ENCODE measurements around the gene SLC35A5.

SLC35A5 gene

DNA sequence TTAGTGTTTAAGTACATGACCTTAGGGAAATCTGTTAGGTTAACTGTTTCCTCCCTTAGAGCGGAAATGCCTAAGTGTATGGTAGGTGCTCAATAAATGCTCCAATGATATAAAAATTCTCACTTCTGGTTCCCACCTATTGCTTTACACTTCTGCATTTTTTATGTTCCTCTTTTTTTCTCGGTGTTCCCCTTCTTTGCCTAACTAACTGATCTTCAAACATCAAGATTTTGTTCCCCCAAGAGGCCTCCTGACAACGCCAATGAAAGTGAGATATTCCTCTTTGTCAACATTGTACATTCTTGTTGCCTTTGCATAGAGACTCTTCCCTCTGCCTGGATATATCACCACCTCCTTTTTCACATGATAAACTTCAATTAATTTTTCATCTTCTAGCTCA, 17.4 kb downstream of the SLC35A5 start:
- no peak for DNase-seq

DNA sequence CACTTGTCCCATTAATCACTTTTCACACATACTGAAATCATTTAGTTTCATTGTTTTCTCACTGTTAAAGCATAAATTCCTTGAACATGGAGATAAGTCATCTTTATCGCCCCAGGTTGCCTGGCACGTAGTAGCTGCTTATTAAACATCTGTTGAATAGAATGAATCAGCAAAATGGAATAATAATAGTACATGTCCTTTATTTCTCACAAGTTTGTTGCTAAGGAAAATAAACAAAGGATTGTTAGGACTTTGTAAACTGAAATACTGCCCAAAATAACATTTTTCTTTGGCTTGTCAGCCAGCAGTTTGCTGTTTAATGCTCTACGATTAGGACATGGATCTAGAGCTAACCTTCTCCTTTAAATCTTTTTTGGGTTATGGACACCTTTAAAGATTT, 17.9 kb downstream of the SLC35A5 start:
- no peak for DNase-seq

DNA sequence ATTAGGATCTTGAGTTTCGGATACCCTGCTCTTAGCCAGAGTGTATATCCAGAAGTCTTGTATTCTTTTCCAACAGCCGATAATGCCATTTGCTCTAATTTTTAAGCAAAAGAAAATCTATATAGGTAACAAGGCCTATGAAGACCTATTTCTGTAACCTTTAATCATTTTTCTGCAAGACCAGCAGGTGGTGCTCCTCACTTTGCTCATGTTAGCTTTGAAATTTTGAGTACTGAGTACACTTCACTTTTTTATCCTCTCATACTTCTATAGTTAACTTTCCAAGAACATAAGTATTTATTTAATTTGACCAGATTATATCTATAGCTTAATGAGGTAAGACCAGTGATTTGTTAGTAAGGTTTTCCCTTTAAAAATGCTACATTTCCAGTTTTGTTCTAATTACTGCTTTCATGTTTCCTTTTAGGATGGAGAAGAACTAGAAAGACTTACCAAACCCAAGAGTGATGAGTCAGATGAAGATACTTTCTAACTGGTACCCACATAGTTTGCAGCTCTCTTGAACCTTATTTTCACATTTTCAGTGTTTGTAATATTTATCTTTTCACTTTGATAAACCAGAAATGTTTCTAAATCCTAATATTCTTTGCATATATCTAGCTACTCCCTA, 20.5 kb downstream of the SLC35A5 start:
- no peak for DNase-seq

DNA sequence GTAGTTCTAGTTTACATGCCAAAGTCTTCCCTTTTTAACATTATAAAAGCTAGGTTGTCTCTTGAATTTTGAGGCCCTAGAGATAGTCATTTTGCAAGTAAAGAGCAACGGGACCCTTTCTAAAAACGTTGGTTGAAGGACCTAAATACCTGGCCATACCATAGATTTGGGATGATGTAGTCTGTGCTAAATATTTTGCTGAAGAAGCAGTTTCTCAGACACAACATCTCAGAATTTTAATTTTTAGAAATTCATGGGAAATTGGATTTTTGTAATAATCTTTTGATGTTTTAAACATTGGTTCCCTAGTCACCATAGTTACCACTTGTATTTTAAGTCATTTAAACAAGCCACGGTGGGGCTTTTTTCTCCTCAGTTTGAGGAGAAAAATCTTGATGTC, 21.3 kb downstream of the SLC35A5 start:
- DNase-seq, result no peak

DNA sequence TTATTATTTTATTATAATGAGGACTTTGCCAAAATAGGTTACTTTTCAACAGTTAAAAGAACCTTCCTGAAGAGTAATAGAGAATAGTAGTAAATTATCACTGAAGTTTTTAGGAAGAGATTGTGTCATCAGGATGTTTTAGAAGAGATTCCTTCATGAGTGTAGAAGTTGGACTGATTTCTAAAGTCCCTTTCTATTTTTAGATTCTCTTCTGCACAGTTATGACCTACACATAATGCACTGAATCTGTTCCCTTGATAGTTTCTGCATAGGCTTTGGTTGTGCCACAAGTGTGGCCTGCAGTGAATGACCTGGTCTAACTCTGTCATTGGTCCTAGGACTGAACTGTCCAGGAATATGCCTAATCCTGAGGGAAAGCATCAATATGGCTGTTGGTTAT, 23.9 kb downstream of the SLC35A5 start:
- DNase-seq, result no peak

DNA sequence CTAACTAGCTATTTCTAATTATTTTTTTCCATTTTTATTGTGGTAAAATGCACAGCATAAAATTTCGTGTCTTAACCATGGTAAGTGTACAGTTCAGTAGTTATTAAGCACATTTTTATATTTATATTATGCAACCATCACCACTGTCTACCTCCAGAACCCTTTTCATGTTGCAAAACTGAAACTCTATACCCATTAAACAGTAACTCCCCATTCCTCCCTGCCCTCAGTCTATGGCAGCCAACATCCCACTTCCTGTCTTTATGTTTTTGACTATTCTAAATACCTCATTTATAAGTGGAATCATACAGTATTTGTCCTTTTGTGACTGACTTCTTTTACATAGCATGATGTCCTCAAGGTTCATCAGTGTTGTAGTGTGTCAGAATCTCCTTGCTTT, 25.5 kb downstream of the SLC35A5 start:
- no peak for DNase-seq

DNA sequence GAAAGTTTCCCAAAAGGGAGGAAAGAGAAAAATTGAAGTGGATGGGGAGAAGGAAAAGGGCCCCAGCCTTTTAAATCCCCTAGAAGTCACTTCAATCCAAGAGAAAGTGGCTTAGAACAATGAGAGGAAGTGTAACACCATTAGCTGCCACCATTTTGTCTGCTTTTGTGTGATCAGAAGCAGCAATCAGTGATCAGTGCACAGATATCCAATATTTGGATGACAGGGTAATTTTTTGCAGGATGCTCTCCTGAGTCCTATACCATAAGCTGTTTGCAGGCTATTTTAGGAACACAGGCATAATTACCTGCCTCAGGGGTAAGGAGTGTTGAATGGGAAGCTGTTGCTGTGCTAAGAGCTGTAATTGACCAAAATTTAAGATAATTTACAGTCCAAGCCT, 31.4 kb downstream of the SLC35A5 start:
- DNase-seq, result no peak

DNA sequence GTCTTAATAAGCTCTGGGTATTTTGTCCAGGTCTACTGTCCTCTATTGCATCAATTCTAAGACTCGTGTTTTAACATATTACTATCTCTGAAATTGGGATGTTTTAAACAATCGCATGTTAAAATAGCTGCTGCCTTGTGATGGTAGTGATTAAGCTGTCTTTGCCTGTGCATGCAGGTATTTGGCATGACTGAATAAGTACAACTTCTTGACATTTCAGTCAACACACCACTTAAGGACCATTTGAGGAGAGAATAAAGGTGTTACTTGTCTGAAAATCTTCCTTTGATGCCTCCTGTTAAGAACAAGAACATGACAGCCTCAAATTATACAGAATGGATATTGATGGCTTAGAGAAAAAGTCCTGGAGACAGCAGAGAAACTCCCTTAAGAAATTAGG, 33.0 kb downstream of the SLC35A5 start:
- DNase-seq, result no peak

DNA sequence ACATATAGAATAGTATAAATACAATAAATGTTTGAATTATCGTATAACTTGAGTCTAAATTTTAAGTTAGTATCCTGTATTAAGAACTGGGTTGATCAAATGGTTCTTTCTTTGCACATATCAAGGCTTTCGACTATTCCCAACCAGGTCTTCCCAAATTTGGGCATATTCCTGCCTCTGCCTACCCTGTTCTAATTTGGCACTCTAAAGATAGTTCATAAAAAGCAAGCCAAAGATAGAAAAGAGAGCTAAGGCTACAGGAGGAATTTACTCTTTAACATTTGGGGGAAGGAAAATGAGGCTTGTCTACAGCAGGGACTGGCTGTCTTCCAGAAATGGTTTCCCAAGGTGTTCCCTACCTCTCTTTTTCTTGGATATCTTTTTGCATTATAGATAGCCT, 36.1 kb downstream of the SLC35A5 start:
- DNase-seq, result no peak

DNA sequence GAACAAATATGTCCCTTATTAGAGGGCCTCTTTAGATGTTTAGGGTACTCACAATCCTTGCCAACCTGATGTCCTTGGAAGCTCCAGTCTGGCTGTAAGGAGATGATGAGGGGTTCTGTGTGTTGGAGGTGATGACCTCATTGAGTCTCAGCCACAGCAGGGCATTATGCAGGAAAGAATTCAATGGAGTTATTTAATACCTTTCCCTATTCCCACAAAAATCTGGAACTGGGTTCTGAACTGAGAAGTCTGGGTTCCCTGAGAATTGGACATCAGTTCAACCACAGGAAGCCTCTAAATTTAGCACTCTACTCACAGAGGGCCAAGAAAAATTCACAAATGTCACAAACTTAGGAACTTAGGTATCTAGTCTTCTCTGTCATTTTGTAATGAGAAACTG, 36.9 kb downstream of the SLC35A5 start:
- DNase-seq, result no peak

DNA sequence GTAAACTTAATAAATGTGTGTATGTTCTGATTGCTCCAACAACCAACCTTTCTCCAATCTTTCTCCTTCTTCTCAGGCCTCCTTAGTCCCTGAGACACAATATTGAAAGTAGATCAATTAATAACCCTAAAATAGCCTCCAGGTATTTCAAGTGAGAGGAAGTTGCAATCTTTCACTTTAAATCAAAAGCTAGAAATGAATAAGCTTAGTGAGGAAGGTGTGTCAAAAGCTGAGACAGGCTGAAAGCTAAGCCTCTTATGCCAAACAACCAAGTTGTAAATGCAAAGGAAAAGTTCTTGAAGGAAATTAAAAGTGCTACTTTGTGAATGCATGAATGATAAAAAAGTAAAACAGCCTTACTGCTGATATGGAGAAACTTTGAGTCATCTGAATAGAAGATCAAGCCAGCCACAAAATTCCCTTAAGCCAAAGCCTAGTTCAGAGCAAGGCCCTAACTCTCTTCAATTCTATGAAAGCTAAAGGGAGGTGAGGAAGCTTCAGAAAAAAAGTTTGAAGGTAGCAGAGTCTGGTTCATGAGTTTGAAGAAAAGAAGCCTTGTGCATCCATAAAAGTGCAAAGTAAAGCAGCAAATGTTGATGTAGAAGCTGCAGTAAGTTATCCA, 40.5 kb downstream of the SLC35A5 start:
- DNase-seq, result no peak

DNA sequence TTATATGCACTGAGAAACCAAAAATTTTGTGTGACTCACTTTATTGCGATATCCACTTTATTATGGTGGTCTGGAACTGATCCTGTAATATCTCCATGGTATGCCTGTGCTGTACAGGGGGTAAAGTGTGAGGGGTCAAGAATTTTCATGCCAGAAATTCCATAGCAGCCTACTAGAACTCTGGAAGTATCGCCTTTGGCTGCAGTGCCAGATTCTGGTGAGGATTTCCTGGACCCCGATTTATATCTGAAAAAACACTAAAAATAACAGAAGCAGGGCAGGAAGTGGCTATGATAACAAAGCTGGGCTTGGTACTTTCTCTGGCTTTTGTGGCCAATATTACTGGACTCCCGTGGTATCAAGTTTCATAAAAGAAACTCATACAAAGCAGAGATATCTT, 42.7 kb downstream of the SLC35A5 start:
- no peak for DNase-seq

DNA sequence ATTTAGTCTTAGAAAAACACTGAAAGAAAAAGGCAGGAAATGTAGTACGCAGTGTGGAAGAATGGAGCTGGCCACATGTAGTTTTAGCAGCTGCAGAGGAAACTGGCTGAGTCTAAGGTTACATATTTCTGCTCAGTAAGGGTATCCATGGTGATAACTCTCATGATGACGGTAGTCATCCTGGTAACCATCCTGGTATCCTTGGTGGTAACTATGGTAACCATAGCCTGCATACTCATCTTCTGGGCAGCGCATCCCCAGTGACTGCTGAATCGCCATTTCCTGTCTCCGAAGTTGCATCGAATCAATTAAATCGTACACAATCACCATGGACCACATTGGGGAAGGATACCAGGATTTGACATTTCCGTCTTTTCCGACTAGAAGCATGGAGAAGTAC, 43.4 kb downstream of the SLC35A5 start:
- no peak for DNase-seq

DNA sequence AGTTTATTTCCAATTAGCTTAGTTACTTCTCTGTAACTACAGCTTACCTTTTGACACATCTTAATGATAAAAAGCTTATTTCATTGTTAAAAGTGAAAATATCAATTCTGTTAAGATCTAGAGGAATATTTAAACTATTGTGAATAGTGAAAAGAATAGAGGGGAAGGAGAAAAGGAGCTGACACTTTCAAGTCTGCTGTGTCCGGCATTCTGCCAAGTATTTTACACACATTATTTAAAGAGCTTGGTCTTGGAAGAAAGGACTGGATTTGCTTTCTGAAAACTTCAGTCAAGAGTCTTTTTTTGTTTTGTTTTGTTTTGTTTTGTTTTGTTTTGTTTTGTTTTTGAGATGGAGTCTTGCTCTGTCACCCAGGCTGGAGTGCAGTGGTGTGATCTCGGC, 44.3 kb downstream of the SLC35A5 start:
- DNase-seq, result no peak

DNA sequence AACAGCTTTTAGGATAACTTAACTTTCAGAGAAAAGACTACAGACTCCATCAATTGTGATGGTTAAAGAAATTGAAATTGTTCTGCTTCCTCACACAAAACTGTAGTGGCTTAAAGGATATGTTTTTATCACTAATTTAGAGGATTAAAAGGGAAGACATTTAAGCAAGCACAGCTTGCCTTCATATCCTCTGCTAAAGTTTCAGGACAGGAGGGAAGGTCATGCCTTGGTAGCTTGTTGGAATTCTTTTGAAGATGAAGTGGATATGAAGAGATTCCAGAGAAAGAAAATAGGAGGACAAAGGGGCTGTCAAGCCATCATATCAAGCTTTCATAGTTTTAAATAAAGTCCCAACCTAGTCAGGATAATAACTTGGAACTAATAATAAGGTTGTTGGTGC, 46.0 kb downstream of the SLC35A5 start:
- DNase-seq, result no peak

DNA sequence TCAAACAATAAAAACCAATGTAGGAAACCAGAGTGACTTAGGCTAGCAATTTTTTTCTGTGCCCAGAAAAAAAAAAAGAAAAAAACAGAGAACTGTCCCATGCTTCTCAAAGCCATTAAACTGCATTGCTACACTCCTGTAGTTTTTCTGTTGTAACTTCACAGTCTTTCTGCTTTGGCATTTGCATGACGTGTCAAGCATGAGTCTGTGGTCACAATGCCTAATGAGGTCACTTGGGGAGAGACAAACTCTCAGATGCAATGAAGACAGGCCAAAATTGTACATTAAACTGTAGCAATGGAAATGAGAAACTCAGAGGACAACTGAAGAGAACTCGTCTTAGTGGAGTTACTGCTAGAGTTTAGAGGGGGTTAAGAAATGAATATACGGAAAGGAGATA, 48.3 kb downstream of the SLC35A5 start:
- DNase-seq, result no peak

DNA sequence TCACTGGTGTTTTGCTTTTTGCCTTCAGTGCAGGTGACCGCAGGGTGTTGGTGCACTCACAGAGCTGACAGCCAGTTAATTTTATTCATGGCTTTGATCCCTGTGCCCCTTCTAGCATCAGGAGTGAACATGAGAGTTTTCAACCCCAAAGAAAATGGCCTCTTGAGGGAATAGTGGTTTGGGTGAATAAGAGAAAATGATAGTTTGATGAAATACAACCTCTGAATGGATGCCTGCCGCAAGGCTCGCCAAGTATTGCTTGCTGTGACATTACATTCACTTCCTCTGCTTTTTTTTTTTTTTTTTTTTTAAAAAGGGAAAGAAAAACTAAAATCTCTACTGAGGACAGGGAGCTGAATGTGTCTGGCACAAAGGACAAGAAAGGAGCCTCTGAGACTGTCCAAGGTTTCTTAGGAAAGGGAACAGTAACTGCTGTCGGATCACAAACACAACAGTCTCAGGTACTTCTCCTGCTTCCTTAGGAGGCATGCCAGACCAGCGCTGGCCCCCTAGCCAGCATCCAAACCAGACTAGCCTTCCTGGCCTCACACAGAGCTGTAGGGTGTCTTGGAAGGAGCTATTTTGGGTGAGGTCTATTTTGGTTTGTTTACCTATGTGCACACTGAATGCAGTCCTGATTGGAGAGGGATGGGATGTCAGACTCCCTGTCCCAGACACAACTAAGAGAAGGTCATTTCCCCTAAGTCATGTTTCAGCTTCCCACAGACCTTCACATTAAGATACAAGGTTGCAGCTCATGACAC, 50.1 kb downstream of the SLC35A5 start:
- DNase-seq, result no peak

DNA sequence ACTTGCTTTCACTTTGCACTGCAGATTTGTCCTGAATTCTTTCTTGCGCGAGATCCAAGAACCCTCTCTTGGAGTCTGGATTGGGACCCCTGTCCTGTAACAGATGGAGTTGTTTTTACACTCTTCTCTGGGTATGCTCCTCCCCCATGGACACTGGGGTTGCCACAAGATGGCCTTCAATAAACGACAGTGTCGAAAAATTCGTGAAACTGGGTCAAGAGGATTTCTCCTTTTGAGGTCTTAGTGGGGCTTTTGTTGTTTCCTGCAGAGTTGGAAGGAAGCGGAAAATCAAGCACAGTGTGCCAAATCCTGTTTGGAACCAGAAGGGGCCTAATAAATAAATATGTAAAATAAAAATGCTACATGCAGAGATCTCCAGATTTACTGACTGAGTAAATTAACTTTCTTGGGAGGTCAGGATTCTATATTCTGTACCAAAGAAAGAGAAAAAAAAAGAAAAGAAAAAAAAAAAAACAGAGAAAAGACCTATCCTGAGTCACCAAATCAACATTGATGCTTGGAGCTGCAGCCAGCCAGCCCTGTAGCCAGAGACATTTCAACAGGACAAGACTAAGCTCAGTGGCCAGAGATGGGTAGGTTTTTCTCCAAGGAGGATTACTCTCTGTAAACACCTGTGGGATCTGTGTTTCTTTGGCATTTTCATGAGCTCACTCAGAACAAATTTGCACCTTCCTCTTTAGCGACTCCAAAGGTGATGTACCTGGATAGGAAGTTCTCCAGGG, 54.3 kb downstream of the SLC35A5 start:
- no peak for DNase-seq

DNA sequence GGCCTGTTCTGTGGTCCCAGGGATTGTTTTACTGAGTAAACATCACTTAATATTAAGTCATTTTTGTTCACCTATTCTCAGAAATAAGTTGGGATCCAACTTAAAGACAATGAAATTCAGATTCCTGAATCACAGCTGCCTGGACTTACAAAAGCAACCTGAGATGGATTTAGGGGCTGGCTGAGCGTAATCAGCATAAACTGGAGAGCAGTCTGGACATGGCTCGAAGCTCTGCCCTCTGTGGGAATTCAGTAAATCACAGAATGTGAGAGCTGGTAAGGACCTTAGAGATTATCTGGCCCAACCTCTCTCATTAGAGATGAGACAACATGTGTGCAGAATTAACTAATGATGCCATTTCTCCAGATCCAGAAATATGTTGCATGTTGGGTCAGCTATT, 55.4 kb downstream of the SLC35A5 start:
- DNase-seq, result no peak

DNA sequence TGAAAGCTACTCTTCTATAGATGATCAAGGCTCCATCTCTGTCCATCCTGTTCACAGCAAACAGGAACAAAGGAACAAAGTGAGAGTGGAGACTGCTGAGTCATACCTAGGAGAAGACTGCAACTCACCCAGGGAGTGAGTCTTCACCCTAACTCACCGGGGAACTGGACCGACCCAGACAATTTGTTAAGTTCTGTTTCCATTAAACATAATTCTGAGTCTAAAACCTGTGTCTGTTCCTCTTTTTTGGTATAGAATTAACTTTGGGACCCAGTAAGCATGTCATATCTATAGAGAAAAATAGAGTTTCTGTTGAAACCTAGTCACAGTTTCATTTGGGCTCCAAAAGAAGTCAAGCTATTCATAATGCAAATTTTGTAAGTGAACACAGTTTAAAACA, 57.5 kb downstream of the SLC35A5 start:
- DNase-seq, result no peak

DNA sequence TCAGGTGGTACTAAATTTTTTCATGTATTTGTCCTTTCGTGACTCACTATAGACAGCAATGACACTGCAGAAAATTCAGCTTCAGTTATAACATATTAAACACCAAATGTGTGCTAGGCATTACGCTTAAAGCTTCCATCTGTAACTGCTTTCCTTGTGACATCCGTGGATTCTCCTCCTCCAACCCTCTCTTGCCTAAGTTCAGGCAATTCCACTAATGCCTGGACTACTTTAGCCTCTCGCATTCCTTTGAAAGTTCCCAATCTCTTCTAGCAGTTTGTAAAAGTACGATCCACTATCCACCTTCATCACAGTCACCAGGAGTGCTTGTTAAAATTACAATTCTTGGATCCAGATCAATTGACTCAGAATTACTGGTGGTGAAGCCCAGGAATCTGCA, 61.4 kb downstream of the SLC35A5 start:
- no peak for DNase-seq

DNA sequence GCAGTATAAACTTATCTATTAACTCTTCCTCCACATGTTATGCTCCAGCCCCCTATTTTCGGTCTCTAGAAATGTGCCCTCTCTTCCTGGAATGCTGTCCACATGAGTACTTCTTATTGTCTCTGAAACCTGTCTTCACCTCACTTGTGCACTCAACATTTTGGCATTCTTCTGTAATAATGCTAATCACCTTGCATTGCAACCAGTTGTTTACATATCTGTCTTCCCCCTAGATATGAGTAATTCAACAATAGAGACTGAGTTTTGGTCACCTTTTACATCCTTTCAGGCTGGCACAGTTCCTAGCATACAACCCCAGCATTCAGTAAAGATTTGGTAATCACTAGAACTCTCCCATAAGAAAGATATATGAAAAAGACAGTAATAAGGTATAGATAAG, 61.9 kb downstream of the SLC35A5 start:
- no peak for DNase-seq

DNA sequence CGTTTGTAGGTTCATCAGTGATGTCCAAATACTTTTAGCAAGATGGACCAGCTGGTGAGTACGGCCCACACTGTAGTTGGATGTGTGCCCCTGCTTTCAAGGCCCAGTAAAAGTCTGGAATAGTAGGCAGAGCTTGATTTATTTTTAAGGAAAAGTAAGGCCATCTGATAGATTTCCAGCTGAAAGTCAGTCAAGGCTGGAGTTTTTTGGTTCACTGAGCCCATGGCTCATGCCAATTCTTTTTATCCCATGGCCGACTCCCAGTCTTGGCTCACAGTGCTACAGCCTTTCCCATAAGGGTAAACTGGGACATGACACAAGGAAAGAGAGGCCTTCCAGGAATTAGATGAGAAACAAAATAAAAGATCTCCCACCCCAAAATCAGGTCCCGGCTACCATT, 65.6 kb downstream of the SLC35A5 start:
- no peak for DNase-seq

DNA sequence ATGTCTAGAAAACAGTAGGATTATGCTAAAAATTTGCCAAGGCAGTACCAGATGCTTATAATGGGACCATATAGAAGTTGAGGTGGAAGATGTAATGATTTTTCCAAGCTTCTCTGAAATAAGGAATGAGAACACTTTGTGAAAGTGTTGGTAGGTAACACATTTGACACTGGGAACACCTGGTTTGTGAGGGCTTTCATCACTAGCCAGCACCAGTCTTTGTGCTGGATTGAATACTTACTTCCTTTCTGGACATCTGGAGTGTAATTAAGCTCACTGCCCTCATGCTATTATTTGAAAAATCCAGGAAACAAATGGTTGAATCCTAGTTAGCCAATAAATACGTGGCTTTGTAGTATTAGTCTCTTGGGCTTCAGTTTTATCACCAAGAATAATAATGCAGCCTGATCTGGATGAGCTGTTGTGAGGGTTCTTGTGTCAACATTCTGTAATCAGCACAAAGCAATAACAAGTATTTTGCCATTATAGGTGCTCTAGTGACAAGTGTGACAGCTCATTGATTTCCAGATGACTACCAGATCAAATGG, 66.1 kb downstream of the SLC35A5 start:
- DNase-seq, result no peak

Measured in NK-92 treated with Interleukin-12 subunit alpha and Interleukin-12 subunit beta, amount 100 ng/mL, for 24 hours (cell line).